Pancreas (tissue), 10 donors: ENCODE data around the gene IFI6. TPM values are rescaled to one million over a fixed set of nuclear protein-coding genes. Genes with fewer than 3 reads are reported as not detected.
"Not testable (repeated sequence)": the region's sequence is repeated elsewhere in the genome, so short reads cannot be mapped to it uniquely, and the experiment has no call there.

Source experiments
- ATAC-seq, 4 donors: fragments of 200-7000 bp; cut with Tn5 transposase; one replicate each; pipeline versions ENCODE4 v1.8.0 to v1.9.1; 2020; ENCODE audit warnings: mild to moderate bottlenecking in 4 of 4, moderate library complexity in 4 of 4
- DNase-seq, 6 donors: peaks; one replicate each; pipeline ENCODE4 v3.0.0-alpha.2; 2020
- FAIRE-seq: peaks from 2 replicates; lab custom pipeline; 2012; peaks lifted over from hg19 to GRCh38; lab: Jason Lieb, UNC
- H3K27ac ChIP-seq, 4 donors: fragments of 200-600 bp; sonication (generic); 1 replicate in 3 of 4; 2 replicates in 1 of 4; pipeline versions ENCODE4 v1.5.0 to v1.8.0; 2020
- H3K27me3 ChIP-seq, 4 donors: fragments of 200-600 bp; one replicate each; pipeline ENCODE4 v1.8.0; 2021
- H3K36me3 ChIP-seq, 3 donors: fragments of 200-600 bp; sonication (generic) in 1 of 3; one replicate each; pipeline versions ENCODE4 v1.5.0 to v1.8.0; 2020 to 2021
- H3K4me1 ChIP-seq, 3 donors: fragments of 200-600 bp; one replicate each; pipeline ENCODE4 v1.8.0; 2021
- H3K4me3 ChIP-seq, 4 donors: fragments of 200-600 bp; sonication (generic) in 2 of 4; one replicate each; pipeline versions ENCODE4 v1.5.0 to v1.8.0; 2020 to 2021
- H3K9me3 ChIP-seq, 4 donors: fragments of 200-600 bp; one replicate each; pipeline ENCODE4 v1.8.0; 2021
- WGBS, 2 donors: extraction: QIAGEN DNeasy Blood & Tissue Kit; methylation state at CpG; one replicate each; pipeline ENCODE4 v1.1.7; 2013; 5-methylcytosine and 5-hydroxymethylcytosine counted together
- intact Hi-C, 3 donors: fragments of 100-400 bp; cut with DNase I; formaldehyde crosslinking; loops; one replicate each; pipeline versions ENCODE4 v1.11.1 to v1.14.2; 2022
- polyA plus RNA-seq, 2 donors: library from polyadenylated mRNA; stranded (reverse); fragments of 200-250 nt; gene quantifications; one replicate each; pipeline ENCODE4 v1.2.3, GENCODE V29; 2013
- total RNA-seq, 6 donors: library from RNA; stranded (reverse); fragmentation: NEBNext Ultra II Directional in 4 of 6; extraction: Animal tissue kit (Norgen Biotek cat#: 25700) in 4 of 6; gene quantifications; one replicate each; pipeline versions ENCODE4 v1.2.1 to v1.2.4, GENCODE V29; 2021 to 2023
- TF ChIP-seq, protein P1 (sequence below), 4 donors: fragments of 200-600 bp; sonication (generic) in 3 of 4; IDR thresholded peaks; one replicate each; pipeline versions ENCODE4 v1.5.0 to v1.8.0; 2021; ENCODE audit warnings: antibody characterized with exemption in 4 of 4
- donor health status: healthy with polysubstance abuse.
- donor health status: DM: no; HTN: no; CAD: no; lungs with moderate emphysema.
- donor health status: DM: no; HTN: no; CAD: no.
- donor health status: control.
- donor health status: control.
- donor health status: Bipolar disorder and iron deficiency.
- donor health status: DM: yes; HTN: yes; CAD: no.
- donor health status: DM: no; HTN: no; CAD: no.
- donor health status: DM: no; HTN: no; CAD: no.
- donor health status: DM: yes; HTN: yes; CAD: no.

The IFI6 gene
- total and polyA plus RNA-seq, 8 donors = 7.8 to 186 (median 38.4) TPM

DNA sequence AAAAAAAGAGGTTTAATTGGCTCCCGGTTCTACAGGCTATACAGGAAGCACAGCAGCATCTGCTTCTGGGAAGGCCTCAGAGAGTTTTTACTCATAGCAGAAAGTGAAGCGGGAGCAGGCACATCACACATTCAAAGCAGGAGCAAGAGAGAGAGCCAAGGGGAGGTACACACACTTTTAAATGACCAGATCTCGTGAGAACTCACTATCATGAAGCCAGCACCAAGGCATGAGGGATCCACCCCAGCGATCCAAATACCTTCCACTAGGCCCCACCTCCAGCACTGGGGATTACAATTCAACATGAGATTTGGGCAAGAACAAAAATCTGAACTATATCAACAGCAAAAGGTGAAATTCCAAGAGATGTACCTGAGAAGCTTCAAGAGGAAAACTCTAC, 33.0 kb upstream of the IFI6 start:
- Histone ChIP-seq H3K9me3 (no peaks in the 10 kb centered on the region), H3K4me1 (no peaks in the 10 kb centered on the region), H3K27ac (no peak overlapping the region), H3K27me3 (no peaks in the 10 kb centered on the region), H3K4me3 (no peak overlapping the region), H3K36me3 (no peaks in the 10 kb centered on the region)
- ATAC-seq = no peak
- FAIRE-seq = no peak
- WGBS, 2 donors = 83 to 86% methylated on average over 4 of the region's 4 CpGs
- no peak for DNase-seq
- TF ChIP-seq, protein P1, sequence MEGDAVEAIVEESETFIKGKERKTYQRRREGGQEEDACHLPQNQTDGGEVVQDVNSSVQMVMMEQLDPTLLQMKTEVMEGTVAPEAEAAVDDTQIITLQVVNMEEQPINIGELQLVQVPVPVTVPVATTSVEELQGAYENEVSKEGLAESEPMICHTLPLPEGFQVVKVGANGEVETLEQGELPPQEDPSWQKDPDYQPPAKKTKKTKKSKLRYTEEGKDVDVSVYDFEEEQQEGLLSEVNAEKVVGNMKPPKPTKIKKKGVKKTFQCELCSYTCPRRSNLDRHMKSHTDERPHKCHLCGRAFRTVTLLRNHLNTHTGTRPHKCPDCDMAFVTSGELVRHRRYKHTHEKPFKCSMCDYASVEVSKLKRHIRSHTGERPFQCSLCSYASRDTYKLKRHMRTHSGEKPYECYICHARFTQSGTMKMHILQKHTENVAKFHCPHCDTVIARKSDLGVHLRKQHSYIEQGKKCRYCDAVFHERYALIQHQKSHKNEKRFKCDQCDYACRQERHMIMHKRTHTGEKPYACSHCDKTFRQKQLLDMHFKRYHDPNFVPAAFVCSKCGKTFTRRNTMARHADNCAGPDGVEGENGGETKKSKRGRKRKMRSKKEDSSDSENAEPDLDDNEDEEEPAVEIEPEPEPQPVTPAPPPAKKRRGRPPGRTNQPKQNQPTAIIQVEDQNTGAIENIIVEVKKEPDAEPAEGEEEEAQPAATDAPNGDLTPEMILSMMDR (IDR thresholded peaks at IDR 0.05) = no peak
- intact Hi-C loops = no loop called here

DNA sequence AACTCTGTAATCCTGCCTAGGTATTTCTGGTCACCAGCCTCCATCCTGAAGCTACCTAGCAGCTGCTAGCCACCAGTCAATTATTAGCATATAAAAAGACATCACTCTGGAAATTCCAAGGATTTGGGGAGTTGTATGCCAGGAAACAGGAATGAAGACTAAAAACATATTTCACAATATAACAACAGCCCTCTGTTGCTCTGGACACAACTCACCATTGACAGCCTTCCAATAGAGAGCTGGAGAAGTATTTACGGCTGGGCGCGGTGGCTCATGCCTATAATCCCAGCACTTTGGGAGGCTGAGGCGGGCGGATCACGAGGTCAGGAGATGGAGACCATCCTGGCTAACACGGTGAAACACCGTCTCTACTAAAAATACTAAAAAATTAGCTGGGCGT, 24.8 kb upstream of the IFI6 start:
- 69 to 74% methylated on average over 9 of the region's 9 CpGs for WGBS, 2 donors
- H3K9me3 ChIP-seq, intact Hi-C loops, H3K36me3 ChIP-seq, H3K4me3 ChIP-seq, FAIRE-seq, ATAC-seq, H3K4me1 ChIP-seq, H3K27ac ChIP-seq, DNase-seq, H3K27me3 ChIP-seq: not testable (repeated sequence)

DNA sequence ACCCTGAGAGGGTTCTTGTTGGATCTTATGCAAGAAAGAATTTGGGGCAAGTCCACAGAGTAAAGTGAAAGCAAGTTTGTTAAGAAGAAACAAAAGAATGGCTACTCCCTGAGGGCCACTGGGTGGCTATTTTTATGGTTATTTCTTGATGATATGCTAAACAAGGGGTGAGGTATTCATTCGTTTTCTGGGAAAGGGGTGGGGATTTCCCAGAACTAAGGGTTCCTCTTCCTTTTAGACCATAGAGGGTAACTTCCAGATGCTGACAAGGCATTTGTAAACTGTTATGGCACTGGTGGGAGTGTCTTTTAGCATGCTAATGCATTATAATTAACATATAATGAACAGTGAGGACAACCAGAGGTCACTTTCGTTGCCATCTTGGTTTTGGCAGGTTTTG, 18.2 kb upstream of the IFI6 start:
- DNase-seq = no peak
- no peak for ATAC-seq
- 42 to 58% methylated on average over 2 of the region's 2 CpGs for WGBS, 2 donors

DNA sequence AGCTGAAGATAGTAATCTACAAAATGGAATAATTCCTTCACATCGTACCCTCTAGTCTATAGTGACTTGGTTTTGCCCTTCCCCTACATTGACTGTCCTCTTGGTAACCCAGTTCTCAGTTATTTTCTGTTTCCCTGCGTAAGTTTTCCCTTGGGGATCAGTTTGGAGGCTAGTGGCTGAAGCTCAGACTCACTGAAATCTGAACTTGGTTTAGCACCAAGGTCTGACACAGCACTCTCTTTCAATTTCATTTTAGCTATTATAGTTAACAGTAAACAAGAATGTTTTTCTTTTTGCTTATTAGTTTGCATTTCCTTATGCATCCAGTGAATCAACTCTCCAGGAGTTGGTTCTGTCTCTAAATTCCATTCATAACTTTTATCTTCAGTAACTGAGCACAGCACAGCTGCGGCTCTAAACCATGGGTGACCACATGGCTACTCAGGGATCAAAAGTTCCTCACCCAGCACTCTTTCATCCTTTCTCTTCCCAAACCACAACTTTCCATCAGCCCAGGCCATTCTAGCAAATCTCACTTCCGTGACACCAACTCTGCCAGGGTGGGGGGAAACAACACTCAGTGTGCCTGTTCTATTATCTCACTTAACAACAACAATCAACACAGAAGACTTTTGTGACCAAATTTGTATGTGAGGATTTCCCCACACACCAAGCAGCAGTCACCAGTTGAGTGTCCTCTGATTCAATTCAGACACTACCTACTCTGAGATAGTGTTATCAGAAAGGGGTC, 17.6 kb upstream of the IFI6 start:
- FAIRE-seq = no peak
- ATAC-seq = peak in 1 of 4 donors; percentile 62
- DNase-seq = no peak

More for the DNA sequence above, 18.2 kb upstream of the IFI6 start:
- FAIRE-seq = no peak
- H3K9me3 ChIP-seq = no peaks in the 10 kb centered on the region
- H3K27me3 ChIP-seq = no peaks in the 10 kb centered on the region
- H3K36me3 ChIP-seq = no peaks in the 10 kb centered on the region
- H3K4me3 ChIP-seq = no peak overlapping the region
- TF ChIP-seq, protein P1 (IDR thresholded peaks at IDR 0.05) = no peak
- no peaks in the 10 kb centered on the region for H3K4me1 ChIP-seq
- intact Hi-C loops = no loop called here
- no peak overlapping the region for H3K27ac ChIP-seq

DNA sequence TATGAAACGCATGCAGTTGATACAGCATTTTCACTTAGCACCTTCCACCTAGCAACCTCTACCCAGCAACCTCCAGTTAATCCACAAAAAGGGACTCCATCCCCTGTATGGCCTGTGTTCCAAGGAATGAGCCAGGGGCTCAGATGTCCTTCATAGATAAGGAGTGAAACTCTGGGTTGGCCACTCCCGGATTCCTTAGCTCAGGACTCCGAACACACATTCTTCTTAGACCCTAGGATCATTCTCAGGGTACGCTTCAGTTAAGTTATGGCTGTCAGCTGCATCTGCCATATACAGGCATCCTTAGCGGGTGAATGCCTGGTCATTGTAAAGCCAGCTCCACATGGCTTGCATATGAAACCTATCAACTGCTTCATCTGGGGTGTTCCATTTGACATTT, 15.9 kb upstream of the IFI6 start:
- ATAC-seq = no peak
- TF ChIP-seq, protein P1 (IDR thresholded peaks at IDR 0.05) = no peak
- no peaks in the 10 kb centered on the region for H3K9me3 ChIP-seq
- no peaks in the 10 kb centered on the region for H3K36me3 ChIP-seq
- H3K27ac ChIP-seq = no peak overlapping the region
- no peak overlapping the region for H3K4me3 ChIP-seq
- WGBS, 2 donors = 83 to 89% methylated on average over 5 of the region's 5 CpGs
- H3K4me1 ChIP-seq = no peaks in the 10 kb centered on the region
- intact Hi-C loops = no loop called here
- no peak for DNase-seq
- no peaks in the 10 kb centered on the region for H3K27me3 ChIP-seq
- FAIRE-seq = no peak

More for the DNA sequence above, 17.6 kb upstream of the IFI6 start:
- no peak overlapping the region for H3K27ac ChIP-seq
- no peaks in the 10 kb centered on the region for H3K27me3 ChIP-seq
- no peaks in the 10 kb centered on the region for H3K9me3 ChIP-seq
- WGBS, 2 donors = 60 to 72% methylated on average over 4 of the region's 4 CpGs
- intact Hi-C loops = no loop called here
- no peaks in the 10 kb centered on the region for H3K36me3 ChIP-seq
- TF ChIP-seq, protein P1 (IDR thresholded peaks at IDR 0.05) = no peak
- H3K4me3 ChIP-seq = no peak overlapping the region
- no peaks in the 10 kb centered on the region for H3K4me1 ChIP-seq
